HK-2 (cell line): ENCODE measurements around the gene ASMTL.
"Not testable (repeated sequence)": the region's sequence is repeated elsewhere in the genome, so short reads cannot be mapped to it uniquely, and the experiment has no call there.

ENCODE experiments used
- DNase-seq: peaks from one replicate; pipeline ENCODE4 v3.0.0-alpha.2; 2018; ENCODE audit not compliant: unreplicated experiment

ASMTL gene

GRCh38 chrX:1455948-1456280 is 3.2 kb upstream of the ASMTL start:
- DNase-seq, result no peak

GRCh38 chrX:1453951-1454785 is 1.5 kb upstream of the ASMTL start:
- DNase-seq, result peak; percentile 76

GRCh38 chrX:1453395-1453783 is 680 bp upstream of the ASMTL start:
- no peak for DNase-seq

- no peak for DNase-seq
Observed at GRCh38 chrX:1451661-1452515, 821 bp downstream of the ASMTL start.

- DNase-seq, result no peak
Observed at GRCh38 chrX:1451251-1451660, 1.5 kb downstream of the ASMTL start.

- no peak for DNase-seq
Observed at GRCh38 chrX:1450361-1451161, 2.1 kb downstream of the ASMTL start.

- no peak for DNase-seq
Observed at GRCh38 chrX:1449823-1450149, 2.9 kb downstream of the ASMTL start.

GRCh38 chrX:1449036-1449822 is 3.5 kb downstream of the ASMTL start:
- DNase-seq, result no peak

GRCh38 chrX:1448573-1449001 is 4.1 kb downstream of the ASMTL start:
- not testable (repeated sequence) for DNase-seq

- DNase-seq, result not testable (repeated sequence)
Observed at GRCh38 chrX:1447969-1448572, 4.6 kb downstream of the ASMTL start.

GRCh38 chrX:1446984-1447968 is 5.4 kb downstream of the ASMTL start:
- not testable (repeated sequence) for DNase-seq

- DNase-seq, result no peak
Observed at GRCh38 chrX:1444561-1445500, 7.9 kb downstream of the ASMTL start.

GRCh38 chrX:1443496-1444075 is 9.1 kb downstream of the ASMTL start:
- no peak for DNase-seq

GRCh38 chrX:1442724-1443367 is 9.9 kb downstream of the ASMTL start:
- no peak for DNase-seq

- no peak for DNase-seq
Observed at GRCh38 chrX:1442016-1442665, 10.6 kb downstream of the ASMTL start.

GRCh38 chrX:1440506-1440905 is 12.2 kb downstream of the ASMTL start:
- no peak for DNase-seq

GRCh38 chrX:1435241-1435895 is 17.3 kb downstream of the ASMTL start:
- DNase-seq, result no peak
